GM12891 (cell line): ENCODE data around the gene IMMP2L.

Experiments
- POLR2A ChIP-seq: IDR thresholded peaks from 2 replicates; pipeline ENCODE4 v1.6.1; 2011; ENCODE audit warnings: low read depth, low read length, control low read depth
- POLR2AphosphoS5 ChIP-seq: IDR thresholded peaks from 2 replicates; pipeline ENCODE4 v1.6.1; 2011; ENCODE audit warnings: low read depth, low read length, control low read depth
- SPI1 ChIP-seq: IDR thresholded peaks from 2 replicates; pipeline ENCODE4 v1.6.1; 2011; ENCODE audit warnings: low read depth, low read length, control low read depth

DNA sequence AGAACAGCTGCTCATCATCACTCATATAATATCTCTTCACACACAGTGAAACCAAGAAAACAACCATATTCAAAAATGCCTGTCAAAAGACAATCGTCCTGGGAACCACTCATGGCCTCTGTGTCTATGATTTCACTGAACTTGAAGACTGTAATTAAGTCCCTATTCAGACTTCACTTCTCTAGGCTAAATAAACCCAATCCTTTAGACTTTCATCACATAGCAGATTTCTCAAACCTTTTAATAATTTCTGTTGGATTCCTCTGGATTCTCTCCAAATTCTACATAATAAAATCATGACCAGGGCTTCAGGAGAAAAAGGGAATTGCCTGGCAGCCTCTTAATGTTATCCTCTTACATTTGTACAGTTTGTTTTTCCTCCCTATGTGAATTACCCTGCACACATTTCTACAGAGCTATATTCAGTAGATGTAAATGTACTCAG is 270.2 kb downstream of the IMMP2L start:
- TF ChIP-seq POLR2A (no peak), POLR2AphosphoS5 (no peak), SPI1 (no peak)
